Kidney epithelial cell (primary cell): Measurements from ENCODE around the gene MUC5B. TPM values are rescaled to one million over a fixed set of nuclear protein-coding genes. Genes with fewer than 3 reads are reported as not detected.
A peak's percentile ranks its signal among the peaks of the same experiment; 100 is the strongest.

ENCODE experiments used
- DNase-seq: peaks from one replicate; pipeline ENCODE4 v3.0.0-alpha.2; 2010; ENCODE audit warnings: low read depth
- H3K27me3 ChIP-seq: 2 replicates; pipeline ENCODE4 v1.6.0; 2011; ENCODE audit warnings: low read length; ENCODE audit not compliant: control insufficient read depth, insufficient read depth
- H3K36me3 ChIP-seq: 2 replicates; pipeline ENCODE4 v1.5.1; 2011; ENCODE audit warnings: low read length; ENCODE audit not compliant: control insufficient read depth, insufficient read depth
- H3K4me3 ChIP-seq: 2 replicates; pipeline ENCODE4 v1.5.1; 2011; ENCODE audit warnings: low read depth, mild to moderate bottlenecking, control low read depth, low read length
- total RNA-seq: library from RNA; depleted of rRNA; stranded (reverse); fragments of >200 nt; gene quantifications from 2 replicates; pipeline ENCODE4 v1.2.3, GENCODE V29; 2015
- TF ChIP-seq, protein P1 (sequence below): IDR thresholded peaks from 2 replicates; pipeline ENCODE4 v1.5.1; 2011; ENCODE audit warnings: mild to moderate bottlenecking, moderate library complexity, low read length, control low read depth, inconsistent platforms; ENCODE audit not compliant: insufficient read depth, poor library complexity, severe bottlenecking

MUC5B gene
- total RNA-seq, 1 donor from 2014 or later = not detected

DNA sequence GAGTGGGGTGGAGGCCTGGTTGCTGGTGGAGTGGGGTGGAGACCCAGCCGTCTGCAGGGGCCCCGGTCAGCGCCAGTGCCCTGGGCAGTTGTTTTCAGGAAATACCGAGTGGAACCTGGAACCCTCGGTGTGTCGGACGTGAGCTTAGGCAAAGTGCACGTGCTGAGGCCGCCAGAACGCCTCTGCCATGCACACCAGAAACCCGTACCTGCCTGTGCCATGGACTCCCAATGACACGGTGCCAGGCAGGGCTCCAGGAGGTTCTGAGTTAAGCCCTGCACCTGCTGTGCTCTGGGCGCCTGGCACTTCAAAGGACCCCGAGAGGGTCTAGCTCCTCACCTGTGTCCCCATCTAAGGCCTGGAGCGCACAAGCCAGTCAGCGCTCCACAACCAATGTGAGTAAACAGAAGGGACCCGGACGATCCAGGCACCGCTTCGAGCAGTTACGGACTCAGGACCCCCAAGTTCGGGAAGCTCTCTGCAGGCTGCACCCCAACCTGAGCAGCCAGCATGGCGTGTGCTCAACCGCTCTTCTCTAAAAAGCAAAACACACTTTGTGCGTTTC, 74.2 kb downstream of the MUC5B start:
- no peak for DNase-seq
- Histone ChIP-seq H3K36me3 (peaks cover 4% of the 10 kb centered on the region), H3K27me3 (no peaks in the 10 kb centered on the region), H3K4me3 (no peak overlapping the region)
- TF ChIP-seq, protein P1, sequence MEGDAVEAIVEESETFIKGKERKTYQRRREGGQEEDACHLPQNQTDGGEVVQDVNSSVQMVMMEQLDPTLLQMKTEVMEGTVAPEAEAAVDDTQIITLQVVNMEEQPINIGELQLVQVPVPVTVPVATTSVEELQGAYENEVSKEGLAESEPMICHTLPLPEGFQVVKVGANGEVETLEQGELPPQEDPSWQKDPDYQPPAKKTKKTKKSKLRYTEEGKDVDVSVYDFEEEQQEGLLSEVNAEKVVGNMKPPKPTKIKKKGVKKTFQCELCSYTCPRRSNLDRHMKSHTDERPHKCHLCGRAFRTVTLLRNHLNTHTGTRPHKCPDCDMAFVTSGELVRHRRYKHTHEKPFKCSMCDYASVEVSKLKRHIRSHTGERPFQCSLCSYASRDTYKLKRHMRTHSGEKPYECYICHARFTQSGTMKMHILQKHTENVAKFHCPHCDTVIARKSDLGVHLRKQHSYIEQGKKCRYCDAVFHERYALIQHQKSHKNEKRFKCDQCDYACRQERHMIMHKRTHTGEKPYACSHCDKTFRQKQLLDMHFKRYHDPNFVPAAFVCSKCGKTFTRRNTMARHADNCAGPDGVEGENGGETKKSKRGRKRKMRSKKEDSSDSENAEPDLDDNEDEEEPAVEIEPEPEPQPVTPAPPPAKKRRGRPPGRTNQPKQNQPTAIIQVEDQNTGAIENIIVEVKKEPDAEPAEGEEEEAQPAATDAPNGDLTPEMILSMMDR = no peak

DNA sequence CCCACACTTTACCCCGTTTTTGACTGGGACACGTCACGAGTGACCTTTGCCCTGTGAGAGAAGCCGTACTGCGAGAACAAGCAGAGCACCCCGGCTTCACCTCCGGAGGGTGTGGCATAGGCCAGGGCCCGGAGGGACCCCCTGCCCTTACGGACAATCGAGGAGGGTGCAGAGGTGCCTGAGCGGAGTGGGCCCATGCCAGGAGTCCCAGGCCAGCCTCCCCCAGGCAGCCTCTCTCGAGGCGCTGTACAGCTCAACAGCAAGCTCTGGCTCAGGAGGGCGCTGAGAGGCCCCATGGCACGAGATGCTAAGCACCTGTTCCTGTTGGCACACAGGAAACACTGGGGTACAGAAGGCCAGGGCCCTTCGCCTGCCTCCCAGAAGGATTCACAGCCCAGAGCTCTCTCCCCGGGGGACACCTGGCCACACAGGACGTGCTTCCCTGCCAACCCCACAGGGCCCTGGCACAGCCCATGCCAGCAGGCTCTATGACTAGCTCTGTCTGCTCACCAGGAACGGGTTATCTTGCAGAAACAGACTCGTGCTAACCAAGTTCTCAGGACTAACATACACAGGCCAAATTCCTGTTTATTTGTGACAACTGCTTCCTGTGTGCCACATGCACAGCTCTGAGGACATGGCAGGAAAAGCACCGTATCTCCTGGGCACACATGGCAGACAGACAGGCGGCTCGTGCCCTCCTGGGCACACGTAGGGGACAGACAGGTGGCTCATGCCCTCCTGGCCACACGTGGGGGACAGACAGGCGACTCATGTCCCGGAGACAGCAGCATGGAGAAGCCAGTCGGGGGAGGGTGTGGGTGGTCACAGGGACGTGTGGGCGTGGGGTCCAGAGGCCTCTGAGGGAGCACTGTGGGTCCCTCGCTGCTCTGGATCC, 75.0 kb downstream of the MUC5B start:
- Histone ChIP-seq H3K36me3 (peaks cover 4% of the 10 kb centered on the region), H3K4me3 (no peak overlapping the region), H3K27me3 (no peaks in the 10 kb centered on the region)
- TF ChIP-seq, protein P1 = no peak
- DNase-seq = no peak

DNA sequence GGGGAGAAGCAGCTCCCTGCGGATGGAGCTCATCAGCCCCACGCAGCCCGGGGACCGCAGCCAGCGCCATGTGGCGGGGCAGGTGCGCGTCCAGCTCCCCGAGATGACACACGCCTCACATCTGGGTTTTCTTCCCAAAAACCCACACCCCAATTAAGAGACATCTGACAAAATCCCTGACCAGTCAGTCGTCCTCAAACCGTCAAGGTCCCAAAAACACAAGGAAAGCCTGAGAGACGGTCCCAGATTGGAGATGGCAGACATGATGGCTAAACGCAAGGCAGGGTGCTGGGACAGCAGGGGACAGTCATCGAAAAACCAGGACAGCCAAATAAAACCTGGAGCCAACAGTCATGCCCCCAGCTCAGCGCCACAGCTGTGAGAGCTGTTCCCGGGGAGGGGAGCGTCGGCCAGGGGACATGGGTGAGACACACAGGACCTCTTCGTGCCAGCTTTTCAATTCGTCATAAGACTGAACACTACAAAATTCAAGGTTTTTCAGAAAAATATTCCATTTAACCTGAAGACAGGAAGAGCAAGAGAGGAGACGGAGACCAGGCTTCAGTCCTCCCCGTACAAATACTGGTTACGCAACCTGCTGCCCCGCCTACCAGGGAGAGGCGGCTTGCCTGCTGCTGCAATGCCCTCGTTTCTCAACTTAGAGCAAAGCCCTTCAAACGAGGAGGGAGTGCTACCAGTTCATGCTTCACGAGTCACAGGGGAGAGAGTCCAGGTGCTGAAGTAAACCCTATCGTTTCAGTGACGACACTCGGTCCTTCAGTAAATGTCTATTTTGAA, 76.0 kb downstream of the MUC5B start:
- Histone ChIP-seq H3K4me3 (no peak overlapping the region), H3K27me3 (no peaks in the 10 kb centered on the region), H3K36me3 (peaks cover 2% of the 10 kb centered on the region)
- TF ChIP-seq, protein P1 = no peak
- DNase-seq = peak; percentile 61

DNA sequence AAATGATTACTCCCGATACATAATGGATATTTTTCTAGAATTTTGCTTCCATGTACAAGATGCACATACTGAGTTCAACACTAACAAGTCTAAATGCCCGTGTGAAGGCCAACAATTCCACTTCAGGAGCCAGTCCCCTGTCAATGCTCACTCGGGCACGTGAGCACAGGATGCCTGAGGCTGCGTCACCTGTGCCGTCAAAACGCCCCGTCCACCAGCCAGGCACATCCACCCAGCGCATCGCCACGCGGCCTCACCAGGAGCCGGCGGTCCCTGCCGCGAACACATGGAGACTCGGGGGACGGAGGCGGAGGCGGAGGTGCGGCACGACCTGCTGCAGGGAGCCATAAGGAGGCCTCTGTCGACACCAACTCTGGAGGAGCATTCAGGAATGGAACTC, 76.8 kb downstream of the MUC5B start:
- DNase-seq = no peak
- no peak overlapping the region for H3K4me3 ChIP-seq
- H3K27me3 ChIP-seq = no peaks in the 10 kb centered on the region
- TF ChIP-seq, protein P1 = no peak
- H3K36me3 ChIP-seq = peaks cover 2% of the 10 kb centered on the region

DNA sequence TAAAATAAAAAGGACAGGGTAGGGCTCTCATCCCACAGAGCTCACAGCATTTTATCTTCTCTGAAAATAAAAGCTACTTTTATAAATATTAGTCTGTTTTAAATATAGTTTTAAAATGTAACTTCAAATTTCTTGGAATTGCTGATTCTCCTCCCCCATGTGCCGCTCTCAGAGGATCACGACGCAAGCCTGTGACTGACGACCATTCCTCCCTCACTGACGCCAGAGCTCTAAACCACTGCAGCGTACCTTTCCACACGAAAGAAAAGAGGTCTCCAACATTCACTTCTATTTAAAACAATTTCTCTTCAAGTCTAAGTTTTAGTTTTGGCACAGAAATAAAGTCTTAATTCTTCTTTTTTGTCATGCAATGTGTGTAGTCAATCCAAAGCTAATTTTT, 77.3 kb downstream of the MUC5B start:
- DNase-seq = no peak
- H3K36me3 ChIP-seq = peaks cover 2% of the 10 kb centered on the region
- TF ChIP-seq, protein P1 = no peak

More for the DNA sequence above, 77.3 kb downstream of the MUC5B start:
- Histone ChIP-seq H3K27me3 (no peaks in the 10 kb centered on the region), H3K4me3 (no peak overlapping the region)
